ENCODE data around the gene FAM83C. TPM values are rescaled to one million over a fixed set of nuclear protein-coding genes. Genes with fewer than 3 reads are reported as not detected.

The FAM83C gene
- total RNA-seq, 1 experiment from 2014 or later, result not detected

GRCh38 chr20:35319192-35319870, 27.1 kb upstream of the FAM83C start:
- no TSS peak for BruUV-seq (replicated peaks)
- intact Hi-C loops (cut with micrococcal nuclease), result no loop called here
- peaks cover 53 to 80% of the 10 kb centered on the region in 2 experiments for H3K4me1 ChIP-seq (ENCODE audit: control insufficient read depth in 1 of 2, insufficient read depth in 2 of 2, low read length in 2 of 2)
- H3K4me2 ChIP-seq (ENCODE audit: low read length), result peak overlapping the region; percentile 63
- CTCF ChIA-PET, result interaction anchor here (2.9 to 3.0 kb wide), 2 partner anchors 10 to 14 kb away, joined by 24 to 41 read pairs; no protein-coding TSS in a partner anchor
- no peaks in the 10 kb centered on the region for H3K79me2 ChIP-seq (ENCODE audit: insufficient read depth, low read length)
- H3K9me2 ChIP-seq (ENCODE audit: insufficient read depth), result no peaks in the 10 kb centered on the region
- peak overlapping the region; percentile 69 for H3K27ac ChIP-seq (ENCODE audit: low read depth, low read length)
- H3K4me3 ChIP-seq (replicated peaks in 1 of 2; ENCODE audit: low read depth in 1 of 2, low read length in 2 of 2), result peak overlapping the region in 1 of 2 experiments; percentile 8; a peak in 1 of 4 replicates
- no peak overlapping the region for H2AFZ ChIP-seq (ENCODE audit: low read depth, low read length, poor library complexity, severe bottlenecking)
- ATAC-seq (peak; percentile 34; the same call in 1 of the 2 replicates), DNase-seq (ENCODE audit: low read depth, low spot score) (no peak)
- RAD21 ChIA-PET (ENCODE audit: low non-redundant PET in 1 of 2, low total read pairs in 2 of 2, uncharacterized antibody in 2 of 2, unreplicated experiment in 2 of 2), result interaction anchor here in 1 of 2 experiments (1.2 kb wide), 1 partner anchor 13 kb away, joined by 4 read pairs; no protein-coding TSS in a partner anchor
- H3K9me3 ChIP-seq (ENCODE audit: control insufficient read depth in 1 of 2, insufficient read depth in 1 of 2, low read depth in 1 of 2, low read length in 2 of 2), result no peaks in the 10 kb centered on the region
- no peaks in the 10 kb centered on the region for H3K36me3 ChIP-seq (ENCODE audit: control insufficient read depth in 1 of 2, insufficient read depth in 2 of 2, low read length in 2 of 2)
- H3K27me3 ChIP-seq (ENCODE audit: insufficient read depth, low read length), result no peaks in the 10 kb centered on the region
- POLR2A ChIA-PET, result interaction anchor here (0.7 to 1.9 kb wide), 6 partner anchors 10 to 135 kb away, joined by 3 to 19 read pairs (median 4); partner anchors contain the start of gene MMP24OS
- TF ChIP-seq POLR2AphosphoS5 (IDR thresholded peaks at IDR 0.05; ENCODE audit: low read depth, low read length) (no peak), SRF (IDR thresholded peaks at IDR 0.05; ENCODE audit: low read depth) (no peak), SP1 (IDR thresholded peaks at IDR 0.05; ENCODE audit: low read depth) (no peak), EZH2 (IDR thresholded peaks at IDR 0.05) (no peak), CBX3 (IDR thresholded peaks at IDR 0.05; ENCODE audit: low read depth) (no peak), EGR1 (IDR thresholded peaks at IDR 0.05; ENCODE audit: low read depth) (no peak), ATF3 (IDR thresholded peaks at IDR 0.05) (no peak), ELF1 (IDR thresholded peaks at IDR 0.05; ENCODE audit: borderline replicate concordance, low read depth) (no peak), RAD21 (IDR thresholded peaks at IDR 0.05; ENCODE audit: low read depth) (no peak)
- TF ChIP-seq, protein P1, sequence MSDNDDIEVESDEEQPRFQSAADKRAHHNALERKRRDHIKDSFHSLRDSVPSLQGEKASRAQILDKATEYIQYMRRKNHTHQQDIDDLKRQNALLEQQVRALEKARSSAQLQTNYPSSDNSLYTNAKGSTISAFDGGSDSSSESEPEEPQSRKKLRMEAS (IDR thresholded peaks at IDR 0.05), result no peak
- no peaks in the 10 kb centered on the region for H4K20me1 ChIP-seq (ENCODE audit: insufficient read depth)
- peak overlapping the region; percentile 55 for H3K9ac ChIP-seq (ENCODE audit: low read length)
